ENCODE data around the gene ZCCHC10. TPM values are rescaled to one million over a fixed set of nuclear protein-coding genes. Genes with fewer than 3 reads are reported as not detected.

Gene ZCCHC10
- total and polyA plus RNA-seq, 2 donors (not counting 3 experiments of a cell fraction or from before 2014, with no cell fraction given) = 25.9 to 32.1 TPM

- Histone ChIP-seq H3K4me2 (ENCODE audit: insufficient read depth, low read length) (peak overlapping the region; percentile 64), H3K79me2 (ENCODE audit: control insufficient read depth, insufficient read depth, low read length) (peaks cover 23% of the 10 kb centered on the region), H3K9ac (replicated peaks; ENCODE audit: extremely low read depth, insufficient read depth, low read length) (peak overlapping the region; percentile 39), H3K27me3 (ENCODE audit: control insufficient read depth in 2 of 2, insufficient read depth in 2 of 2, low read length in 2 of 2) (no peaks in the 10 kb centered on the region), H2AFZ (ENCODE audit: low read depth, low read length) (no peak overlapping the region), H3K36me3 (ENCODE audit: control insufficient read depth in 2 of 2, extremely low read depth in 1 of 2, insufficient read depth in 2 of 2, low read length in 2 of 2) (no peaks in the 10 kb centered on the region), H3K27ac (ENCODE audit: insufficient read depth, low read depth, low read length) (peak overlapping the region; percentile 5), H3K4me1 (ENCODE audit: control insufficient read depth, extremely low read depth, insufficient read depth, low read length) (peaks cover 35% of the 10 kb centered on the region), H3K4me3 (replicated peaks in 1 of 3; ENCODE audit: insufficient read depth in 1 of 3, low read depth in 1 of 3, low read length in 3 of 3) (peak overlapping the region in 1 of 3 experiments; percentile 6), H3K9me3 (replicated peaks; ENCODE audit: control insufficient read depth, insufficient read depth, low read length) (no peaks in the 10 kb centered on the region), H4K20me1 (replicated peaks; ENCODE audit: control insufficient read depth, extremely low read depth, insufficient read depth, low read length) (no peaks in the 10 kb centered on the region), H3K9me1 (replicated peaks; ENCODE audit: control insufficient read depth, extremely low read depth, insufficient read depth, low read length) (no peaks in the 10 kb centered on the region)
- POLR2A ChIA-PET = no interaction called here
- FAIRE-seq = peak; percentile 67
- TF ChIP-seq MYC (IDR thresholded peaks at IDR 0.05; ENCODE audit: low read depth, low read length) (no peak), JUN (IDR thresholded peaks at IDR 0.05; ENCODE audit: borderline replicate concordance, insufficient read depth, insufficient read length, low read depth) (no peak), EZH2 (IDR thresholded peaks at IDR 0.05; ENCODE audit: borderline replicate concordance, low read depth, low read length, severe bottlenecking) (no peak), CTCF (IDR thresholded peaks at IDR 0.05; ENCODE audit: extremely low read depth in 1 of 2, insufficient read depth in 1 of 2, low read depth in 1 of 2, low read length in 2 of 2) (no peak), POLR2A (IDR thresholded peaks at IDR 0.05; ENCODE audit: low read depth, low read length) (no peak), POLR2AphosphoS5 (IDR thresholded peaks at IDR 0.05; ENCODE audit: insufficient read depth, low read depth, low read length) (no peak), GATA2 (IDR thresholded peaks at IDR 0.05; ENCODE audit: insufficient read depth, insufficient read length, low read depth, low read length) (no peak), FOS (IDR thresholded peaks at IDR 0.05; ENCODE audit: borderline replicate concordance, insufficient read depth, low read length) (no peak)
- TF ChIP-seq, protein P1, sequence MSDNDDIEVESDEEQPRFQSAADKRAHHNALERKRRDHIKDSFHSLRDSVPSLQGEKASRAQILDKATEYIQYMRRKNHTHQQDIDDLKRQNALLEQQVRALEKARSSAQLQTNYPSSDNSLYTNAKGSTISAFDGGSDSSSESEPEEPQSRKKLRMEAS (IDR thresholded peaks at IDR 0.05; ENCODE audit: insufficient read depth, insufficient read length) = no peak
- CTCF ChIA-PET = interaction anchor here (0.8 to 1.1 kb wide), 3 partner anchors 14 to 219 kb away, joined by 3 to 5 read pairs (median 3); no protein-coding TSS in a partner anchor
- dilution Hi-C loops (cut with MboI; ENCODE audit: extremely low pct_ligation_motif_present, low sequenced_read_pairs) = no loop called here
- DNase-seq (ENCODE audit: low read depth, low spot score) = peak; percentile 66
- BruUV-seq (replicated peaks) = no TSS peak
- intact Hi-C loops (cut with micrococcal nuclease) = no loop called here
Observed at GRCh38 chr5:133048993-133049725, 22.8 kb upstream of the ZCCHC10 start.

Data from endothelial cell of umbilical vein (primary cell).